GM12878 (cell line): ENCODE results near the gene IL36RN. TPM values are rescaled to one million over a fixed set of nuclear protein-coding genes. Genes with fewer than 3 reads are reported as not detected.

Experiments
- ATAC-seq: fragments of 200-7000 bp; cut with Tn5 transposase; 3 replicates; pipeline ENCODE4 v1.9.1; 2020; ENCODE audit warnings: mild to moderate bottlenecking, moderate library complexity
- BruUV-seq: library from RNA; stranded (reverse); fragments of 400-500 nt; replicated peaks from 2 replicates; lab custom pipeline; 2021; lab: Mats Ljungman, UMichigan
- CTCF ChIA-PET: fragments of 300-600 bp; sonication (Branson Sonifier 250); formaldehyde crosslinking; extraction: SDS; loops from one replicate; lab custom pipeline; 2021; ENCODE audit warnings: inconsistent platforms; lab: Yijun Ruan, JAX
- POLR2A ChIA-PET: fragments of 350-600 bp; formaldehyde crosslinking; extraction: SDS; loops from one replicate; lab custom pipeline; 2021; ENCODE audit warnings: inconsistent platforms; lab: Charles Lee
- RAD21 ChIA-PET: fragments of 300-600 bp; sonication (Branson Sonifier 250); formaldehyde crosslinking; loops from one replicate; lab custom pipeline; 2023; ENCODE audit warnings: antibody characterized with exemption; ENCODE audit not compliant: unreplicated experiment; lab: Charles Lee
- SMC1A ChIA-PET: fragments of 300-600 bp; sonication (Branson Sonifier 250); formaldehyde crosslinking; loops from one replicate; lab custom pipeline; 2023; ENCODE audit not compliant: unreplicated experiment, uncharacterized antibody; lab: Charles Lee
- DNase-seq: peaks from one replicate; pipeline ENCODE4 v3.0.0-alpha.2; 2011; ENCODE audit warnings: low read depth, low spot score
- FAIRE-seq: peaks from 3 replicates; lab custom pipeline; 2011; peaks lifted over from hg19 to GRCh38; lab: Jason Lieb, UNC
- H2AFZ ChIP-seq: 2 replicates; pipeline ENCODE4 v1.6.0; 2011; ENCODE audit warnings: low read depth, low read length, control low read depth; ENCODE audit not compliant: control insufficient read depth
- H3K27ac ChIP-seq: 2 replicates; pipeline ENCODE4 v1.5.1; 2011; ENCODE audit warnings: control low read depth; ENCODE audit not compliant: control insufficient read depth, insufficient read depth
- H3K27me3 ChIP-seq, 2 experiments: replicated peaks in 1 of 2; 2 replicates each; pipeline versions ENCODE4 v1.6.0 to v1.6.1; 2011; ENCODE audit warnings: low read length in 1 of 2; ENCODE audit not compliant: control insufficient read depth in 2 of 2, insufficient read depth in 2 of 2
- H3K36me3 ChIP-seq, 2 experiments: 2 replicates each; pipeline ENCODE4 v1.5.1; 2011; ENCODE audit warnings: low read length in 1 of 2; ENCODE audit not compliant: control insufficient read depth in 2 of 2, insufficient read depth in 2 of 2
- H3K4me1 ChIP-seq: 2 replicates; pipeline ENCODE4 v1.6.1; 2011; ENCODE audit warnings: mild to moderate bottlenecking, low read length, moderate library complexity, mixed read lengths; ENCODE audit not compliant: control insufficient read depth, insufficient read depth
- H3K4me2 ChIP-seq: 2 replicates; pipeline ENCODE4 v1.6.0; 2011; ENCODE audit warnings: control low read depth; ENCODE audit not compliant: control insufficient read depth, insufficient read depth
- H3K4me3 ChIP-seq: fragments of 200-600 bp; sonication (generic); 2 replicates; pipeline ENCODE4 v1.5.1; 2016
- H3K79me2 ChIP-seq: 2 replicates; pipeline ENCODE4 v1.6.0; 2011; ENCODE audit warnings: low read length; ENCODE audit not compliant: control insufficient read depth, insufficient read depth
- H3K9ac ChIP-seq: 2 replicates; pipeline ENCODE4 v1.8.0; 2011; ENCODE audit warnings: low read length, control low read depth, mixed read lengths; ENCODE audit not compliant: control insufficient read depth, insufficient read depth
- H3K9me3 ChIP-seq: replicated peaks from 3 replicates; pipeline ENCODE4 v1.5.1; 2011; ENCODE audit warnings: mild to moderate bottlenecking, low read length; ENCODE audit not compliant: control insufficient read depth, insufficient read depth
- H4K20me1 ChIP-seq: 2 replicates; pipeline ENCODE4 v1.6.0; 2011; ENCODE audit not compliant: control insufficient read depth, insufficient read depth
- POLR2AphosphoS5 ChIP-seq: IDR thresholded peaks from 2 replicates; pipeline ENCODE4 v1.6.1; 2011; ENCODE audit warnings: mild to moderate bottlenecking, low read length, inconsistent platforms
- RB1 ChIP-seq: fragments of 450-650 bp; formaldehyde crosslinking; IDR thresholded peaks from 2 replicates; pipeline ENCODE4 v1.6.1; 2017; ENCODE audit warnings: mild to moderate bottlenecking, borderline replicate concordance
- TCF12 ChIP-seq: IDR thresholded peaks from 2 replicates; pipeline ENCODE4 v1.6.1; 2011; ENCODE audit warnings: low read depth, mild to moderate bottlenecking, low read length
- TCF7 ChIP-seq: IDR thresholded peaks from 2 replicates; pipeline ENCODE4 v1.6.1; 2014; ENCODE audit warnings: antibody characterized with exemption, borderline replicate concordance
- ZBTB33 ChIP-seq: fragments of 450-650 bp; IDR thresholded peaks from 2 replicates; pipeline ENCODE4 v1.6.1; 2017; ENCODE audit warnings: mild to moderate bottlenecking
- ZNF24 ChIP-seq: fragments of 450-650 bp; IDR thresholded peaks from 2 replicates; pipeline ENCODE4 v1.6.1; 2017; ENCODE audit warnings: antibody characterized with exemption, mild to moderate bottlenecking
- WGBS: methylation state at CpG from one replicate; pipeline ENCODE4 v1.1.6; 2016; ENCODE audit warnings: low lambda C conversion rate; ENCODE audit not compliant: insufficient replicate concordance, insufficient coverage; ENCODE audit errors: missing lambda C conversion rate; 5-methylcytosine and 5-hydroxymethylcytosine counted together
- in situ Hi-C: fragments of 300-500 bp; cut with MboI; formaldehyde crosslinking; loops from 9 replicates; pipeline ENCODE4 v1.14.3; 2018; ENCODE audit warnings: mixed read lengths
- intact Hi-C: fragments of 100-400 bp; cut with micrococcal nuclease; formaldehyde crosslinking; loops from one replicate; pipeline ENCODE4 v1.14.2; 2022; ENCODE audit not compliant: unreplicated experiment
- polyA plus RNA-seq, 11 experiments: library from polyadenylated mRNA; depleted of rRNA in 4 of 11; unstranded in 6 of 11; stranded (reverse) in 5 of 11; fragments of >200 nt; fragmentation: Nextera tagmentation in 4 of 11; fragmentation: Illumina TruSeq in 1 of 11; extraction: Ambion mirVana in 4 of 11; extraction: Trizol in 1 of 11; gene quantifications; 1 replicate in 1 of 11; 2 replicates in 10 of 11; pipeline versions ENCODE4 v1.2.1 to v1.2.3, GENCODE V29; 2011 to 2016; ENCODE audit warnings: inconsistent platforms in 2 of 11, missing spikeins in 2 of 11, low read depth in 1 of 11
- total RNA-seq, 4 experiments: library from RNA; depleted of rRNA in 3 of 4; stranded (reverse); fragments of >200 nt in 3 of 4; fragmentation: Illumina TruSeq in 1 of 4; extraction: Trizol in 1 of 4; gene quantifications; 2 replicates each; pipeline versions ENCODE4 v1.2.1 to v1.2.3, GENCODE V29; 2013 to 2021
- TF ChIP-seq, protein P1 (sequence below): fragments of 450-650 bp; IDR thresholded peaks from 2 replicates; pipeline ENCODE4 v1.6.1; 2016; ENCODE audit warnings: mild to moderate bottlenecking

Gene IL36RN
- total and polyA plus RNA-seq, 10 of the 15 experiments (the other 5 are each of a cell fraction or from before 2014, with no cell fraction given) = not detected

DNA sequence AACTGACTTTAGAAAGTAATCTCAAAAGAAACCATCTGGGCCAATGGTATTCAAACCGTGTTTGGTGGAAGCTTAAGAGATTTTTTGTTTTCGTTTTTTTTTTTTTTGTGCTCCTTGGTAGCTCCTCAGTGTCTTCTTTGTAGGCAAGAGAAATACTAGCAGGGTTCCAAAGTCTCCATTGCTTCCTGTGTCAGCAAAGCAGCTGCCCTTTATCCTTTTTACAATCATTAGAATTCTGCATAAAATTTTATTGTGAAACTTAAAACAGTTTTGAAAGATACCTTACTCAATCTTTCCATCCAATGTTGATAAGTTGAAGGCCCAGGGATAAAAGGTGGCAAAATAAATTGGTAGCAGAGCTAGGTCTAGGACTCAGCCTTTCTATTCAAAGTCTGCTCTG lies 9.3 kb downstream of the IL36RN start:
- Histone ChIP-seq H3K27me3 (0 out of 4 replicates have a peak, but pooled peaks cover 0 to 1% of the 10 kb centered on the region in 2 experiments), H3K9me3 (no peaks in the 10 kb centered on the region; the same call in 2 of the 3 replicates), H3K4me1 (no peaks in the 10 kb centered on the region), H3K9ac (no peak overlapping the region), H3K27ac (no peak overlapping the region), H3K36me3 (no peaks in the 10 kb centered on the region), H3K79me2 (no peaks in the 10 kb centered on the region), H4K20me1 (no peaks in the 10 kb centered on the region), H3K4me3 (no peak overlapping the region), H3K4me2 (no peak overlapping the region), H2AFZ (no peak overlapping the region)
- SMC1A ChIA-PET = interaction anchor here (1.3 kb wide), 1 partner anchor 10 kb away, joined by 5 read pairs; the partner anchor contains the start of gene IL36RN
- BruUV-seq = no TSS peak
- intact Hi-C loops = no loop called here
- in situ Hi-C loops = no loop called here
- RAD21 ChIA-PET = no interaction called here
- no peak for DNase-seq
- TF ChIP-seq ZNF24 (no peak), POLR2AphosphoS5 (no peak), TCF7 (no peak), RB1 (no peak), ZBTB33 (no peak), TCF12 (no peak)
- TF ChIP-seq, protein P1, sequence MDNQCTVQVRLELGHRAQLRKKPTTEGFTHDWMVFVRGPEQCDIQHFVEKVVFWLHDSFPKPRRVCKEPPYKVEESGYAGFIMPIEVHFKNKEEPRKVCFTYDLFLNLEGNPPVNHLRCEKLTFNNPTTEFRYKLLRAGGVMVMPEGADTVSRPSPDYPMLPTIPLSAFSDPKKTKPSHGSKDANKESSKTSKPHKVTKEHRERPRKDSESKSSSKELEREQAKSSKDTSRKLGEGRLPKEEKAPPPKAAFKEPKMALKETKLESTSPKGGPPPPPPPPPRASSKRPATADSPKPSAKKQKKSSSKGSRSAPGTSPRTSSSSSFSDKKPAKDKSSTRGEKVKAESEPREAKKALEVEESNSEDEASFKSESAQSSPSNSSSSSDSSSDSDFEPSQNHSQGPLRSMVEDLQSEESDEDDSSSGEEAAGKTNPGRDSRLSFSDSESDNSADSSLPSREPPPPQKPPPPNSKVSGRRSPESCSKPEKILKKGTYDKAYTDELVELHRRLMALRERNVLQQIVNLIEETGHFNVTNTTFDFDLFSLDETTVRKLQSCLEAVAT = no peak
- CTCF ChIA-PET = interaction anchor here (1.0 to 1.2 kb wide), 2 partner anchors 10 to 12 kb away, joined by 4 to 5 read pairs; no protein-coding TSS in a partner anchor
- ATAC-seq = no peak
- POLR2A ChIA-PET = no interaction called here
- no peak for FAIRE-seq
- 0% methylated on average over 2 of the region's 2 CpGs for WGBS
